Measurements from ENCODE around the gene ITGAD.
"Not testable (repeated sequence)": the region's sequence is repeated elsewhere in the genome, so short reads cannot be mapped to it uniquely, and the experiment has no call there.

Gene ITGAD

GRCh38 chr16:31414706-31415105, 21.6 kb downstream of the ITGAD start:
- TF ChIP-seq PATZ1 (CRISPR knock-in tag; IDR thresholded peaks at IDR 0.05; ENCODE audit: borderline replicate concordance) (no peak), ISL1 (CRISPR knock-in tag; IDR thresholded peaks at IDR 0.05) (no peak)
- no peak for ATAC-seq

DNA sequence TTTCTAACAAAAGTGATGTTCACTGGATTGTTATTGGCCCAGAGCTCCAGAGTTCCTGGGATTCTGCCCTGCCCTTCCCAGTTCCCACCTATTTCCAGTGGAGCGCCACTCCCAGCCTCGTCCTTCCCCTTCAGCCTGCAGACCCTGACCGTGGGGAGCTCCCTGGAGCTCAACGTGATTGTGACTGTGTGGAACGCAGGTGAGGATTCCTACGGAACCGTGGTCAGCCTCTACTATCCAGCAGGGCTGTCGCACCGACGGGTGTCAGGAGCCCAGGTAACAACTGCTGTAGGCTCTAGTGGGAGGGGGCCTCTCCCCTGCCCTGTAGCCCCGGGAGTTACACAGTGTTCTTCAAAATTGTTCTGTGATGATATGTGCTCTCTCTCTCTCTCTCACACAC, 23.2 kb downstream of the ITGAD start:
- TF ChIP-seq PPARA (CRISPR knock-in tag; IDR thresholded peaks at IDR 0.05; ENCODE audit: borderline replicate concordance): no peak
- ATAC-seq: no peak

DNA sequence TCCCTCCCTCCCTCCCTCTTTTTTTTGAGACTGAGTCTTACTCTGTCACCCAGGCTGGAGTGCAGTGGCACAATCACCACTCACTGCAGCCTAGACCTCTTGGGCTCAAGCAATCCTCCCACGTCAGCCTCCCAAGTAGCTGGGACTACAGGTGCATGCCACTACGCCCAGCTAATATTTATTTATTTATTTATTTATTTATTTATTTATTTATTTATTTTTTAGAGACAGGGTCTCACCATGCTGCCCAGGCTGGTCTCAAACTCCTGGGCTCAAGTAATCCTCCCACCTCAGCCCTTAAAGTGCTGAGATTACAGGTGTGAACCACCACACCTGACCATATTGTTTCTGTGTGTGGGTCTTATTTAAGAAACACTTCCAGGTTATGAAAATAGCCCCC, 23.9 kb downstream of the ITGAD start:
- ATAC-seq: not testable (repeated sequence)

- TF ChIP-seq OSR1 (CRISPR knock-in tag; IDR thresholded peaks at IDR 0.05) (no peak), ISL1 (CRISPR knock-in tag; IDR thresholded peaks at IDR 0.05) (no peak), CSDC2 (CRISPR knock-in tag; IDR thresholded peaks at IDR 0.05) (no peak), TOX (CRISPR knock-in tag; IDR thresholded peaks at IDR 0.05; ENCODE audit: borderline replicate concordance) (no peak)
- TF ChIP-seq, protein P1, sequence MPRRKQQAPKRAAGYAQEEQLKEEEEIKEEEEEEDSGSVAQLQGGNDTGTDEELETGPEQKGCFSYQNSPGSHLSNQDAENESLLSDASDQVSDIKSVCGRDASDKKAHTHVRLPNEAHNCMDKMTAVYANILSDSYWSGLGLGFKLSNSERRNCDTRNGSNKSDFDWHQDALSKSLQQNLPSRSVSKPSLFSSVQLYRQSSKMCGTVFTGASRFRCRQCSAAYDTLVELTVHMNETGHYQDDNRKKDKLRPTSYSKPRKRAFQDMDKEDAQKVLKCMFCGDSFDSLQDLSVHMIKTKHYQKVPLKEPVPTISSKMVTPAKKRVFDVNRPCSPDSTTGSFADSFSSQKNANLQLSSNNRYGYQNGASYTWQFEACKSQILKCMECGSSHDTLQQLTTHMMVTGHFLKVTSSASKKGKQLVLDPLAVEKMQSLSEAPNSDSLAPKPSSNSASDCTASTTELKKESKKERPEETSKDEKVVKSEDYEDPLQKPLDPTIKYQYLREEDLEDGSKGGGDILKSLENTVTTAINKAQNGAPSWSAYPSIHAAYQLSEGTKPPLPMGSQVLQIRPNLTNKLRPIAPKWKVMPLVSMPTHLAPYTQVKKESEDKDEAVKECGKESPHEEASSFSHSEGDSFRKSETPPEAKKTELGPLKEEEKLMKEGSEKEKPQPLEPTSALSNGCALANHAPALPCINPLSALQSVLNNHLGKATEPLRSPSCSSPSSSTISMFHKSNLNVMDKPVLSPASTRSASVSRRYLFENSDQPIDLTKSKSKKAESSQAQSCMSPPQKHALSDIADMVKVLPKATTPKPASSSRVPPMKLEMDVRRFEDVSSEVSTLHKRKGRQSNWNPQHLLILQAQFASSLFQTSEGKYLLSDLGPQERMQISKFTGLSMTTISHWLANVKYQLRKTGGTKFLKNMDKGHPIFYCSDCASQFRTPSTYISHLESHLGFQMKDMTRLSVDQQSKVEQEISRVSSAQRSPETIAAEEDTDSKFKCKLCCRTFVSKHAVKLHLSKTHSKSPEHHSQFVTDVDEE (CRISPR knock-in tag; IDR thresholded peaks at IDR 0.05): no peak
Measured at GRCh38 chr16:31417916-31418315, 24.8 kb downstream of the ITGAD start.

DNA sequence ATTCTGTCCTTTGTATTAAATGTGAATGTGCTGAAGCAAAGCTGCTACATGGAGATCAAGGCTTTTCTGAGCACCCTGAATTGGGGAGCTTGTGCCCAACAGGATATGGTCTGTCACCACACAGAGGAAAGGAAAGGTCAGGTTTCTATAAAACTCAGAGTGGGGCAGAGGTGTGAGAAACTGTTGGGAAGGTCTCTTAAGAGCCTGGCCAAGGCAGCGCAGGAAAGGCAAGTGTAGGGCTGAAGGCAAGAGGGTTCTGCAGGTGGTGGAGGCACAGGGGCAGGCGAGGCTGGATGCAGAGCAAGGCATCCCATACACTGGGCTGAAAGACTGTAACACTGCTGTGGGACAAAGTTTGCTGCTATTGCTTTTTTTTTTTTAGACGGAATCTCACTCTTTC, 26.9 kb downstream of the ITGAD start:
- no peak for TF ChIP-seq PPARA (CRISPR knock-in tag; IDR thresholded peaks at IDR 0.05; ENCODE audit: borderline replicate concordance)
- no peak for ATAC-seq

More at GRCh38 chr16:31417916-31418315, 24.8 kb downstream of the ITGAD start:
- no peak for ATAC-seq

DNA sequence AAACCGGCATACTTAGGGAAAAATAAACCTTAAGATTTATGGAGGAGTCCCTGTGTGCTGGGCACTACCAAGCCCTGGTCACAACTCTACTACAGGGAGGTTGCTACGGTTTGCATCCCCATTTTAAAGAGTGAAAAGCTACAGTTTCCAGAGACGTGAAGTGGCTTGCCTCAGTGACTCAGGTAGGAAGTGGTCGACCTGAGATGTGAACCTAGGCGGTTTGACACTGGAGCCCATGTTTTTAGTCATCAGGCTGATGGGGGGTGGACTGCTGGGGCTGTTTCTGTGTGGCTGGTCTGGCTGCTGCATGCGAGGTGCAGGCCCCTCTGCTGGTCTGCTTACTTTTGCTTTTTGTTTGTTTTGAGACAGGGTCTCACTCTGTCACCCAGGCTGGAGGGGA, 28.5 kb downstream of the ITGAD start:
- TF ChIP-seq OSR1 (CRISPR knock-in tag; IDR thresholded peaks at IDR 0.05): no peak
- TF ChIP-seq ARNTL (CRISPR knock-in tag; IDR thresholded peaks at IDR 0.05; ENCODE audit: borderline replicate concordance, low read depth): no peak
- ATAC-seq: no peak

DNA sequence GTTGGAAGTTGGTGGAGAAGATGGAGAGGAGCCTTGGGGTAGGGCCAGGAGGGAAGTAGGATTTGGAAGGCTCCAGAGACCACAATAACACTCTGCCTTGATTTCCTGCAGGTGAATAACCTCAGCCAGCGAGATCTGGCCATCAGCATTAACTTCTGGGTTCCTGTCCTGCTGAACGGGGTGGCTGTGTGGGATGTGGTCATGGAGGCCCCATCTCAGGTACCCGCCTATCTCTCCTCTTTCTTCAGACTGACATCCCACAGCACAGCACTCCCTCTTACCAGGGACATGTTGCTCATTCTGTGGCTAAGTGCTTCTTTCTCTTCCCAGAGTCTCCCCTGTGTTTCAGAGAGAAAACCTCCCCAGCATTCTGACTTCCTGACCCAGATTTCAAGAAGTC, 30.1 kb downstream of the ITGAD start:
- peak; percentile 36 for ATAC-seq
- TF ChIP-seq, protein P1 (CRISPR knock-in tag; IDR thresholded peaks at IDR 0.05): no peak
- TF ChIP-seq PPARA (CRISPR knock-in tag; IDR thresholded peaks at IDR 0.05; ENCODE audit: borderline replicate concordance): no peak

DNA sequence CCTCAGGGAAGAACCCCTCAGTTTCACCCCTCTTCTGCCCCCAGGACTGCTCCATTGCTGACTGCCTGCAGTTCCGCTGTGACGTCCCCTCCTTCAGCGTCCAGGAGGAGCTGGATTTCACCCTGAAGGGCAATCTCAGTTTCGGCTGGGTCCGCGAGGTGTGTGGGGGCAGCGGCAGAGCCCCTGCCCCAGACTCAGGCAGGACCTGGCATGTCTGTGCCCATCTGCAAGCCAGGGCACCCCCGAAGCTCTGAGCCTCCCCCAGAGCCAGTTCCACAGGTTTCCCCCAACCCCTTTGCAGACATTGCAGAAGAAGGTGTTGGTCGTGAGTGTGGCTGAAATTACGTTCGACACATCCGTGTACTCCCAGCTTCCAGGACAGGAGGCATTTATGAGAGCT, 30.7 kb downstream of the ITGAD start:
- TF ChIP-seq ZNF70 (CRISPR knock-in tag; IDR thresholded peaks at IDR 0.05): no peak
- peak; percentile 21; the same call in 2 of the 3 replicates for ATAC-seq
